ENCODE data around the gene REPS2. TPM values are rescaled to one million over a fixed set of nuclear protein-coding genes. Genes with fewer than 3 reads are reported as not detected.

Gene REPS2
- 3.7 and 4.7 TPM in 2 replicates for total RNA-seq (2021)
- long read RNA-seq: 0 reads

- Histone ChIP-seq H3K23me2 (ENCODE audit: insufficient read length, low read depth, low read length, poor library complexity, severe bottlenecking) (peaks cover 6% of the 10 kb centered on the region), H3K14ac (ENCODE audit: insufficient read depth, low read length) (no peak within 1 kb of the TSS), H2AFZ (ENCODE audit: low read length) (peak within 1 kb of the TSS; percentile 65), H4K5ac (ENCODE audit: insufficient read length, low read depth, low read length) (no peak within 1 kb of the TSS), H3K56ac (ENCODE audit: insufficient read length, low read depth, low read length) (no peak within 1 kb of the TSS), H2BK15ac (ENCODE audit: low read depth, low read length) (no peak within 1 kb of the TSS), H2BK20ac (ENCODE audit: low read depth, low read length, poor library complexity, severe bottlenecking) (no peak within 1 kb of the TSS), H4K20me1 (ENCODE audit: control insufficient read depth, insufficient read depth, insufficient read length) (no peaks in the 10 kb centered on the region), H3K79me1 (ENCODE audit: insufficient read depth, low read depth, low read length, poor library complexity, severe bottlenecking) (no peaks in the 10 kb centered on the region), H2BK12ac (ENCODE audit: insufficient read length, low read depth, low read length) (no peak within 1 kb of the TSS), H4K8ac (replicated peaks; ENCODE audit: insufficient read length, low read depth, low read length) (no peak within 1 kb of the TSS), H3T11ph (ENCODE audit: low read length) (no peak within 1 kb of the TSS), H4K91ac (ENCODE audit: insufficient read length, low read depth, low read length) (no peak within 1 kb of the TSS), H3K18ac (ENCODE audit: insufficient read length, low read depth, low read length) (peak within 1 kb of the TSS; percentile 61), H2BK5ac (ENCODE audit: insufficient read length, low read length) (no peak within 1 kb of the TSS), H3K23ac (ENCODE audit: insufficient read length, low read depth, low read length) (no peak within 1 kb of the TSS), H3K9ac (ENCODE audit: extremely low read depth, insufficient read length, low read length) (peak within 1 kb of the TSS; percentile 17), H3K4ac (ENCODE audit: low read depth, low read length) (no peak within 1 kb of the TSS), H3K27ac (ENCODE audit: insufficient read length, low read depth, low read length) (no peak within 1 kb of the TSS), H3K4me2 (ENCODE audit: insufficient read depth, insufficient read length, low read length) (peak within 1 kb of the TSS; percentile 81), H3K9me3 (ENCODE audit: control insufficient read depth, low read depth, low read length) (no peaks in the 10 kb centered on the region), H3K27me3 (ENCODE audit: insufficient read depth, low read length) (peaks cover 7% of the 10 kb centered on the region; the same call in 1 of the 2 replicates), H3K4me1 (ENCODE audit: insufficient read depth, low read length) (no peaks in the 10 kb centered on the region), H2AK5ac (ENCODE audit: insufficient read length, low read length) (no peak within 1 kb of the TSS), H2BK120ac (ENCODE audit: low read depth, low read length, poor library complexity, severe bottlenecking) (no peak within 1 kb of the TSS), H3K79me2 (ENCODE audit: insufficient read depth, low read length) (no peaks in the 10 kb centered on the region)
- Mint-ChIP-seq H3K27ac (peak within 1 kb of the TSS in 2 of 3 experiments; percentile 44 to 72; a peak in 4 of 7 replicates), H3K36me3 (ENCODE audit: insufficient read depth in 1 of 3, low read depth in 3 of 3) (peaks cover 0 to 2% (median 0%) of the 10 kb centered on the region in 3 experiments; a peak in 1 of 7 replicates), H3K9me3 (peaks cover 3 to 9% of the 10 kb centered on the region in 2 experiments; a peak in 3 of 5 replicates), H3K27me3 (ENCODE audit: low read depth) (peaks cover 41% of the 10 kb centered on the region), H3K4me1 (peaks cover 13 to 15% of the 10 kb centered on the region in 2 experiments), H3K4me3 (peak within 1 kb of the TSS; percentile 86 to 95)
- TF ChIP-seq CTCF (conservative IDR thresholded peaks at IDR 0.05): no peak; the same call in 2 of the 3 replicates
- peak; percentile 96 for DNase-seq
- no CpG with 5 or more reads among the region's 71 CpGs for WGBS (ENCODE audit: extremely low coverage, insufficient read length, low lambda C conversion rate)
These were observed at the start of gene REPS2 for GRCh38 chrX:16946361-16946964. Gene REPS2, plus strand, starts transcription at chrX:16946658. Its CDS starts 204 bp downstream, at chrX:16946862.
